Measurements from ENCODE around the gene NFYC. TPM values are rescaled to one million over a fixed set of nuclear protein-coding genes. Genes with fewer than 3 reads are reported as not detected.

NFYC gene
- total RNA-seq, 1 donor from 2014 or later: 38.0 TPM

- peaks cover 71% of the 10 kb centered on the region for H3K79me2 ChIP-seq (ENCODE audit: low read depth)
- H3K4me3 ChIP-seq: no peak overlapping the region
- TF ChIP-seq CTCF (IDR thresholded peaks at IDR 0.05) (no peak), EZH2phosphoT487 (IDR thresholded peaks at IDR 0.05) (no peak), EZH2 (IDR thresholded peaks at IDR 0.05) (no peak)
- no peak overlapping the region for H3K9ac ChIP-seq
- H3K27ac Mint-ChIP-seq: no peak overlapping the region
- H4K20me1 ChIP-seq (ENCODE audit: low read depth): peaks cover 54% of the 10 kb centered on the region
- no peaks in the 10 kb centered on the region for H3F3A ChIP-seq (ENCODE audit: low read depth)
- H3K36me3 ChIP-seq: no peaks in the 10 kb centered on the region
- no peak for DNase-seq (ENCODE audit: low spot score)
- H3K4me3 Mint-ChIP-seq: no peak overlapping the region
- H2AFZ ChIP-seq (replicated peaks): no peak overlapping the region
- H3K27me3 ChIP-seq: no peaks in the 10 kb centered on the region
- H3K27ac ChIP-seq: no peak overlapping the region
- no peak overlapping the region for H3K4me2 ChIP-seq
- peaks cover 40% of the 10 kb centered on the region for H3K36me3 Mint-ChIP-seq
- peaks cover 11% of the 10 kb centered on the region for H3K4me1 Mint-ChIP-seq
- no peaks in the 10 kb centered on the region for H3K9me3 ChIP-seq (ENCODE audit: low read depth)
- H3K9me3 Mint-ChIP-seq: no peaks in the 10 kb centered on the region
- peaks cover under 1% of the 10 kb centered on the region for H3K4me1 ChIP-seq
- no peaks in the 10 kb centered on the region for H3K27me3 Mint-ChIP-seq (ENCODE audit: insufficient read depth, low read depth)
These were observed 49.7 kb downstream of the NFYC start for GRCh38 chr1:40740997-40741736.

- Histone ChIP-seq H3K9ac (no peak overlapping the region), H3K79me2 (ENCODE audit: low read depth) (peaks cover 64% of the 10 kb centered on the region), H3K4me2 (no peak overlapping the region), H2AFZ (replicated peaks) (no peak overlapping the region), H3K27ac (no peak overlapping the region), H3K4me1 (no peaks in the 10 kb centered on the region), H3K4me3 (no peak overlapping the region), H3K36me3 (no peaks in the 10 kb centered on the region), H3K27me3 (no peaks in the 10 kb centered on the region), H3K9me3 (ENCODE audit: low read depth) (no peaks in the 10 kb centered on the region), H4K20me1 (ENCODE audit: low read depth) (peaks cover 51% of the 10 kb centered on the region), H3F3A (ENCODE audit: low read depth) (no peaks in the 10 kb centered on the region)
- Mint-ChIP-seq H3K4me3 (no peak overlapping the region), H3K9me3 (no peaks in the 10 kb centered on the region), H3K27me3 (ENCODE audit: insufficient read depth, low read depth) (no peaks in the 10 kb centered on the region), H3K27ac (no peak overlapping the region), H3K36me3 (peaks cover 48% of the 10 kb centered on the region), H3K4me1 (peaks cover 9% of the 10 kb centered on the region)
- TF ChIP-seq EZH2phosphoT487 (IDR thresholded peaks at IDR 0.05): no peak
- no peak for TF ChIP-seq CTCF (IDR thresholded peaks at IDR 0.05)
- no peak for TF ChIP-seq EZH2 (IDR thresholded peaks at IDR 0.05)
- no peak for DNase-seq (ENCODE audit: low spot score)
These were observed 51.0 kb downstream of the NFYC start for GRCh38 chr1:40742363-40743061.

- H3K4me3 Mint-ChIP-seq: no peak overlapping the region
- H3K36me3 Mint-ChIP-seq: peaks cover 52% of the 10 kb centered on the region
- TF ChIP-seq CTCF (IDR thresholded peaks at IDR 0.05) (no peak), EZH2phosphoT487 (IDR thresholded peaks at IDR 0.05) (no peak), EZH2 (IDR thresholded peaks at IDR 0.05) (no peak)
- Histone ChIP-seq H3K4me2 (no peak overlapping the region), H3K36me3 (peaks cover 2% of the 10 kb centered on the region), H3K9me3 (ENCODE audit: low read depth) (no peaks in the 10 kb centered on the region), H3F3A (ENCODE audit: low read depth) (no peaks in the 10 kb centered on the region), H3K9ac (no peak overlapping the region), H3K27ac (no peak overlapping the region), H4K20me1 (ENCODE audit: low read depth) (peaks cover 51% of the 10 kb centered on the region), H3K4me3 (no peak overlapping the region), H3K4me1 (no peaks in the 10 kb centered on the region), H3K79me2 (ENCODE audit: low read depth) (peaks cover 63% of the 10 kb centered on the region), H3K27me3 (no peaks in the 10 kb centered on the region), H2AFZ (replicated peaks) (no peak overlapping the region)
- no peak overlapping the region for H3K27ac Mint-ChIP-seq
- no peaks in the 10 kb centered on the region for H3K27me3 Mint-ChIP-seq (ENCODE audit: insufficient read depth, low read depth)
- DNase-seq (ENCODE audit: low spot score): no peak
- H3K4me1 Mint-ChIP-seq: peaks cover 9% of the 10 kb centered on the region
- H3K9me3 Mint-ChIP-seq: no peaks in the 10 kb centered on the region
These were observed 51.9 kb downstream of the NFYC start for GRCh38 chr1:40743452-40743851.
